Measurements from ENCODE around the gene NADK2.

GRCh38 chr5:36156121-36156601 is 85.6 kb downstream of the NADK2 start:
- TF ChIP-seq, protein P1, sequence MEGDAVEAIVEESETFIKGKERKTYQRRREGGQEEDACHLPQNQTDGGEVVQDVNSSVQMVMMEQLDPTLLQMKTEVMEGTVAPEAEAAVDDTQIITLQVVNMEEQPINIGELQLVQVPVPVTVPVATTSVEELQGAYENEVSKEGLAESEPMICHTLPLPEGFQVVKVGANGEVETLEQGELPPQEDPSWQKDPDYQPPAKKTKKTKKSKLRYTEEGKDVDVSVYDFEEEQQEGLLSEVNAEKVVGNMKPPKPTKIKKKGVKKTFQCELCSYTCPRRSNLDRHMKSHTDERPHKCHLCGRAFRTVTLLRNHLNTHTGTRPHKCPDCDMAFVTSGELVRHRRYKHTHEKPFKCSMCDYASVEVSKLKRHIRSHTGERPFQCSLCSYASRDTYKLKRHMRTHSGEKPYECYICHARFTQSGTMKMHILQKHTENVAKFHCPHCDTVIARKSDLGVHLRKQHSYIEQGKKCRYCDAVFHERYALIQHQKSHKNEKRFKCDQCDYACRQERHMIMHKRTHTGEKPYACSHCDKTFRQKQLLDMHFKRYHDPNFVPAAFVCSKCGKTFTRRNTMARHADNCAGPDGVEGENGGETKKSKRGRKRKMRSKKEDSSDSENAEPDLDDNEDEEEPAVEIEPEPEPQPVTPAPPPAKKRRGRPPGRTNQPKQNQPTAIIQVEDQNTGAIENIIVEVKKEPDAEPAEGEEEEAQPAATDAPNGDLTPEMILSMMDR (IDR thresholded peaks at IDR 0.05; ENCODE audit: low read length): no peak
- TF ChIP-seq EZH2phosphoT487 (IDR thresholded peaks at IDR 0.05; ENCODE audit: low read length): no peak
- no peak for TF ChIP-seq EZH2 (optimal IDR thresholded peaks at IDR 0.05; ENCODE audit: low read depth, low read length)

Data from MM.1S (cell line).